Activated CD4-positive, alpha-beta T cell treated with anti-CD3 and anti-CD28 coated beads for 1 hour (primary cell): ENCODE results near the gene CELF5.
"Not testable (repeated sequence)": the region's sequence is repeated elsewhere in the genome, so short reads cannot be mapped to it uniquely, and the experiment has no call there.

Experiments
- DNase-seq: peaks from one replicate; pipeline ENCODE4 v3.0.0-alpha.2; 2020

Gene CELF5

DNA sequence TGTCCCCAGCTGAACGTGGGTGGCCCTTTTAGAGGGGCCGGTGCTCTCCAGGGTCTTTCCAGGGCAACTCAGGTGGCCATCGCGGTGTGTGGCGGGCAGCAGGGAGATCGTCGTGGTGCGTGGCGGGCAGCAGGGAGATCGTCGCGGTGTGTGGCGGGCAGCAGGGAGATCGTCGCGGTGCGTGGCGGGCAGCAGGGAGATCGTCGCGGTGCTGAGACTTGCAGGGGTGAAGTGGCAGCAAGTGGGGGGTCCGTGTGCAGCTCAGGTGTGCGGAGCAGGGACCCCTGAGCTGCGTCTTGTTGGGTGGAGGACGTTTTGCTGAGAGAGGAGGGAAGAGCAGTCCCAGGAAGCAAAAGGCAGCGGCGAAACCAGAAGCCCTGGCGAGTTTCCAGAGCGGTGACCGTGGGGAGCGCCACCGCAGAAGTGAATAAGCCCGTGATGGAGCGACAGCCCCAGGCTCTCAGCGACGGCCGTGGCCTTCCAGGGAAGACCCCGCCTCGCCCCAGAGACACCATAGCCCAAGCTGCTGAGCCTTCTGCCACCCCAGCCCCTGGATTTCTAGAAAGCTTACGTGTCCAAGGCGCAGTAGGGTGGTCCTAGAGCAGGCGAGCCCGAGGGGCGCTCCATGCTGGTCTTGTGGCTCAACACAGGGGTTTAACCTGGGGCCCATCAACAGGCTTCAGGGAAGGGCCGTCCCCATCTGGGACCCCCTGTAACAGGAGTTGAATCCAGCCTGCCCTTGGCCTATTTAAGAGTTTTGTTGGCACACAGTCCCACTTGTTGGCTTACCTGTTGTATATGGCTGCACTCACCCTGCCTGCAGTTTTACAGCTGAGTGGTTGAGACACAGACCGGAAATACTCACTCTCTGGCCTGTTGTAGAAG, 33.3 kb upstream of the CELF5 start:
- no peak for DNase-seq

DNA sequence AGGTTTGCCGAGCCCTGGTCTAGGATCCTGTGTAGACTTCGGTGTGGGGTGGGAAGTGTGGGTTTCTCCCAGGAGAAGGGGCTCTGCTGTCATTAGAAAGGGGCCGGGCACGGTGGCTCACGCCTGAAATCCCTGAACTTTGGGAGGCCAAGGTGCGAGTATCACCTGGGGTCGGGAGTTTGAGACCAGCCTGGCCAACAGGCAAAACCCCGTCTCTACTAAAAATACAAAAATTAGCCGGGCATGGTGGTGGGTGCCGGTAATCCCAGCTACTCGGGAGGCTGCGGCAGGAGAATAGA, 32.7 kb upstream of the CELF5 start:
- DNase-seq, result not testable (repeated sequence)

GRCh38 chr19:3192228-3192635, 32.2 kb upstream of the CELF5 start:
- no peak for DNase-seq

GRCh38 chr19:3192684-3193083, 31.8 kb upstream of the CELF5 start:
- no peak for DNase-seq

GRCh38 chr19:3193256-3194105, 31.0 kb upstream of the CELF5 start:
- DNase-seq, result no peak

GRCh38 chr19:3194106-3195087, 30.1 kb upstream of the CELF5 start:
- no peak for DNase-seq

DNA sequence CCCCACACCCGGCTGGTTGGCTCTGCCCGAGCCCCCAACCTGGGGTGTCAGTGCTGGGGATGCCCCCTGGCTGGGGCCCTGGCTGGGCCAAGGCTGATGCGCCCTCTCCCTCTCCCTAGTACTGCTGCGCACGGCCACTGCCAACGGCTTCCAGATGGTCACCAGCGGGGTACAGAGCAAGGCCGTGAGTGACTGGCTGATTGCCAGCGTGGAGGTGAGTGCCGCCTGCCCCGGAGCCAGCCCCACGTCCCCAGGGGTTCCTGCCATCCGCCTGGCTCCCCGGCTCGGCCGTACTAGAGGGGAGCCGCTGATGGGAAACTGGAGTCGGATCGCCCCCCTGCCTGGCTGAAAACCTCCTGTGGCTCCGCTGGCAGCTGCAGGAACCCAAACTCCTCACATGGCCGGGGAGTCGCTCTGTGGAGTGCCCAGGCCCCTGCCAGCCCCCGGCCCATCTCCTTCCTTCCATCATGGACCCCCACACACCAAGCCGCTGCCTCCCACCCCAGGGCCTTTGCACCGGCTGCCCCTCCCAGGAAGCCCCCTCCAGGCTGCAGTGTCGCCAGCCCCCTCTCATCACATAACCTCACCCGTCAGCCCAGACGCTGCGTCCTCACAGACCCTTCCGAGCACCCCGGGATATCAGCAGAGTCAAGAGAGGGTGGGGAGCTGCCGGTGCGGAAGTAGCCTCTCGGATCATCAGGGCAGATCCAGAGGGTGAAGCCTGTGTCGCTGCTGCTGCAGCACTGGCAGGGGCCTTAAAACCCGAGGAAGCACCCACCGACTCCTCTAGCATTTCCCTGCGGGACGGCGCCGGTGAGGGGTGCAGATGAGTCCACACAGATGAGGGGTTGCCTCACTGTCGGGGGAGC, 28.2 kb upstream of the CELF5 start:
- DNase-seq, result no peak

GRCh38 chr19:3196933-3197205, 27.6 kb upstream of the CELF5 start:
- no peak for DNase-seq

DNA sequence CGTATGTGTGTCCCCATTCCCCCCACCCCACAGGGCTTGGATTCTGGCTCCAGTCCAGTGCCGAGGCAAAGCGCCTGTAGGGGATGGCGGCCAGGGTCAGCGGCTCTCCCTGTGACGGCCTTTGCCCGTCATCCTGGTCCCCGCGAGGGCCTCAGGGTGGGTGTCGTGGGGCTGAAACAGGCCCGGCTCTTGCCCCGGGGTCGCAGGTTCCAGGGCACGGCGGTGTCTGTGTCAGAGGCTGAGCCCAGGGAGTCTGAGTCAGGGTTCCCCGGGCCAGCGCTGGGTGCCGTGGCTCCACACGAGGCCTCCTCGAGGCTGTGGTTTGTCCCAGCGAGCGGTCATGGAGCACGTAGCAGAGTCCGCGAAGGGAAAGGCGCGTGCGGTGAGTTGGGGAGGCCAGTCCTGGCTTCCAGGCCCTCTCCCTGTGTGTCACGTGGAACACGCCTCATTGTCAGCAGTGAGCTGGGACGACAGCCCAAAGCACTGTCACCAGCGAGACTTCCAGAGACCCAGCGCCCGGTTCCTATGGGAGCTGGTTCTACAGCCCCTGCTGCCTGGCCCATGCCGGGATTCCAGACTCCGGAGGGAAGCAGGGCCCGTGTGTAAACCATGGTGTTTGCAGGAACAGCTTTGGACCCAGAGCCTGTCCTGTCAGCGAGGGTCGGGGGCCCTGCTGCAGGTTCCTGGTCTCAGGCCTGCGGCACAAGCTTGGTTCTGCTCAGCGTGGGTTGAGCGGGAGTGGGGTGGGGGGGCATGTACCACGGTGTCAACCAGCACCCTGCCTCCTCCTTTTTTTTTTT, 25.4 kb upstream of the CELF5 start:
- DNase-seq, result no peak

DNA sequence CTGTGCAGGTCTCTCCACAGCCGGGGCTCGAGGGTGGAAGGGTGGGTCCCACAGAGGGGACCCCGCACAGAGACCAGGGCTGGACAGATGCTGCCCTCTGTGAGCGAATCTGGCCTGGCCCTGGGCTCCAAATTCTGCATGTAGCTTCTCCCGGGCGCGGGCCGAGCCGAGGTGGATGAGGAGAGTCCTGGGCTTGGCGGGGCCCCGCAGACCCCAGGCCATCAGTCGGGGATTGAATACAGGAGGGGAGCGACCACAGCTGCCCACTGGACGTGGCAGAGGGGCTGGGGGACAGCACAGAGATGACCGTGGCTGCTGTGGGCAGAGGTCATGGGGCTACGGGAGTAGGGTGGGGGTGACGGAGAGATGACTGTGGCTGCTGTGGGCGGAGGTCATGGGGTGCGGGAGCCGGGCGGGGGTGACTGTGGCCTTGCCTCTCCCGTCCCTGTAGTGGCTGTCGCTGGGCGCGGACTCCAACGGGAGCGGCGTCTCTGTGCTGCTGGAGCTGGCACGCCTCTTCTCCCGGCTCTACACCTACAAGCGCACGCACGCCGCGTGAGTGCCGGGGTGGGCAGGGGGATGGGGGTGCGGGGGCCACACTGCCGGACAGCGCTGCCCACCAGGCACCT, 23.3 kb upstream of the CELF5 start:
- no peak for DNase-seq

- DNase-seq, result no peak
Observed at GRCh38 chr19:3201911-3202310, 22.6 kb upstream of the CELF5 start.

GRCh38 chr19:3202346-3202745, 22.1 kb upstream of the CELF5 start:
- no peak for DNase-seq

GRCh38 chr19:3202895-3203294, 21.6 kb upstream of the CELF5 start:
- not testable (repeated sequence) for DNase-seq

DNA sequence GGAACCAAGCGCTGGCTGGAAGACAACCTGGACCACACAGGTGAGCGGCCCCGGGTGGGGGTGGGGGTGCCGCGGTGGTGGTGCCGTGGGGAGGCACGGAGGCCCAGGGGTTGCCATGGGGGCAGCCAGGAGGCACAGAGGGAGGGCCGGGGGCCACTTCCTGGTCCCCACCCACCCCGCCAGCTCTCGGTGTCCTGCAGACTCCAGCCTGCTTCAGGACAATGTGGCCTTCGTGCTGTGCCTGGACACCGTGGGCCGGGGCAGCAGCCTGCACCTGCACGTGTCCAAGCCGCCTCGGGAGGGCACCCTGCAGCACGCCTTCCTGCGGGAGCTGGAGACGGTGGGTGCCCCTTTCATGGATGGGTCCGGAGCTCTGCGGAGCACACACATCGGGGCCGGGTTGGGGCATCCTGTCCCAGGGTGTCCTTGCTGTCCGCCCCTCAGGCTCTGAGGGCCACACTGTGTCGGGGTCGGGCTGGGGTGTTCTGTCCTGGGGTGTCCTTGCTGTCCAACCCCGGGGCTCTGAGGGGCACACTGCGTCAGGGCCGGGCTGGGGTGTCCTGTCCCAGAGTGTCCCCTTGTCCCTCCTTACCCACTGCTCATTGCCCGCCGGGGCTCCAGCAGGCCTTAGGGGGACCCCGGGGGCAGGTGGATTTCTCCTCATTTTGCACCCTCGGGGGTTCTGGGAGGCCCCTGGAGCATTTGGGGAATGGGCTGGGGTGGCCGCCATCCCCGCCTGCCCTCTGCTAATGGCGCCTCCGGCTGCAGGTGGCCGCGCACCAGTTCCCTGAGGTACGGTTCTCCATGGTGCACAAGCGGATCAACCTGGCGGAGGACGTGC, 20.4 kb upstream of the CELF5 start:
- no peak for DNase-seq

DNA sequence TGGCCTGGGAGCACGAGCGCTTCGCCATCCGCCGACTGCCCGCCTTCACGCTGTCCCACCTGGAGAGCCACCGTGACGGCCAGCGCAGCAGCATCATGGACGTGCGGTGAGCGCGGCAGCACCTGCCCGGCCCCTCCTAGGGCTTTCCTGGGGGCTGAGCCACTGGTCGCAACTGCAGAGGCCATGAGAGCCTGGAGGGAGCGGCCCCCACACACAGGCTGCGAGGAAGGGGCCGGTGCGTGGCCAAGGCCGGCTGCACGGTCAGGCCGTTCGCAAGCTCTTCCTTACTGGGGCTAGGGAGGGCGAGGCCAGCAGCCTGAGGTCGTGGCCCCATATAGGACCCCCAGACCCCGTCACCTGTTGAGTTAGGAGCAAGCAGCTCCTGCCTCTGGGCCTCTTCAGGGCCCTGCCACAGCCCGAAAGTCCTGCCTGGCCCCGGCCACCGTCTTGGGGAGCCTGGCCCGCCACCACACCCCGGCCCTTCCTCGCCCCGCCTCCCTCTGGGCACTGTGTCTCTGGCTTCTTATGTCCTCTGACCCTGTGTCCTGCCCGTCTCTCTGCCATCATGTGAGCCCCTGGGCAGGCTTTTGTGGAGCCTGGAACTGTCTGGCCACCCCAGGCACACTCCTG, 19.7 kb upstream of the CELF5 start:
- no peak for DNase-seq

DNA sequence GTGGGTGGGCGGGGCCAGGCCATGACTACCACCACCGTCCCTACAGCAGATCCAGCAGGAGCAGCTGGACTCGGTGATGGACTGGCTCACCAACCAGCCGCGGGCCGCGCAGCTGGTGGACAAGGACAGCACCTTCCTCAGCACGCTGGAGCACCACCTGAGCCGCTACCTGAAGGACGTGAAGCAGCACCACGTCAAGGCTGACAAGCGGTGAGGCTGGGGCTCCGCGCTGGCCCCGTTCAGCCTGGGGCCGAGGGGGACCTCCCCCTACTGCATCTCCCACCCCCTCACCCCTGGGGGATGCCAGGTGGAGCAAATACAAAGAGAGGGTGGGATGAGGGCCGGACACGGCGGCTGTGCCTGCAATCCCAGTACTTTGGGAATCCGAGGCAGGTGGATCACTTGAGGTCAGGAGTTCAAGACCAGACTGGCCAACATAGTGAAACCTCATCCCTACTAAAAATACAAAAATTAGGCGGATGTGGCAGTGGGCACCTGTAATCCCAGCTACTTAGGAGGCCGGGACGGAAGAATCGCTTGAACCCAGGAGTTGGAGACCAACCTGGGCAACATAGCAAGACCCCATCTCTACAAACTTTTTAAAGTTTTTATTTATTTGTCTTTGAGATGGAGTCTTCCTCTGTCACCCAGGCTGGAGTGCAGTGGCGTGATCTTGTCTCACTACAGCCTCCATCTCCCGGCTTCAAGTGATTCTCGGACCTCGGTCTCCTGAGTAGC, 18.1 kb upstream of the CELF5 start:
- DNase-seq, result no peak

- DNase-seq, result no peak
Observed at GRCh38 chr19:3207461-3208242, 16.8 kb upstream of the CELF5 start.
